Keratinocyte (primary cell): ENCODE measurements around the gene PLCL2.

Experiments used
- CTCF ChIP-seq, 3 experiments: IDR thresholded peaks in 1 of 3; conservative IDR thresholded peaks in 1 of 3; optimal IDR thresholded peaks in 1 of 3; 2 replicates in 2 of 3; 3 replicates in 1 of 3; pipeline versions ENCODE3 to v1.5.1; 2011; ENCODE audit warnings: low read length in 3 of 3, mild to moderate bottlenecking in 3 of 3, moderate library complexity in 2 of 3, control low read depth in 1 of 3, inconsistent platforms in 1 of 3; ENCODE audit not compliant: insufficient read depth in 2 of 3; ENCODE audit errors: extremely low read depth in 1 of 3
- EZH2 ChIP-seq: IDR thresholded peaks from one replicate; pipeline ENCODE4 v1.6.1; 2012; ENCODE audit warnings: inconsistent platforms, mild to moderate bottlenecking, low read length, moderate library complexity

GRCh38 chr3:16978921-16979271 is 94.1 kb downstream of the PLCL2 start:
- no peak for TF ChIP-seq CTCF (optimal IDR thresholded peaks at IDR 0.05 in 1 of 3, IDR thresholded peaks at IDR 0.05 in 1 of 3, conservative IDR thresholded peaks at IDR 0.05 in 1 of 3; ENCODE audit: extremely low read depth in 1 of 3, insufficient read depth in 2 of 3, low read length in 3 of 3)
- TF ChIP-seq EZH2 = no peak
